GM21576 (cell line): Measurements from ENCODE around the gene FAM169A.
A peak's percentile ranks its signal among the peaks of the same experiment; 100 is the strongest.
"Not testable (repeated sequence)": the region's sequence is repeated elsewhere in the genome, so short reads cannot be mapped to it uniquely, and the experiment has no call there.

ENCODE experiments used
- ATAC-seq: cut with Tn5 transposase; IDR thresholded peaks from one replicate; pipeline ENCODE4 v1.9.1; 2021; ENCODE audit warnings: mild to moderate bottlenecking, moderate library complexity; ENCODE audit not compliant: unreplicated experiment

The FAM169A gene

DNA sequence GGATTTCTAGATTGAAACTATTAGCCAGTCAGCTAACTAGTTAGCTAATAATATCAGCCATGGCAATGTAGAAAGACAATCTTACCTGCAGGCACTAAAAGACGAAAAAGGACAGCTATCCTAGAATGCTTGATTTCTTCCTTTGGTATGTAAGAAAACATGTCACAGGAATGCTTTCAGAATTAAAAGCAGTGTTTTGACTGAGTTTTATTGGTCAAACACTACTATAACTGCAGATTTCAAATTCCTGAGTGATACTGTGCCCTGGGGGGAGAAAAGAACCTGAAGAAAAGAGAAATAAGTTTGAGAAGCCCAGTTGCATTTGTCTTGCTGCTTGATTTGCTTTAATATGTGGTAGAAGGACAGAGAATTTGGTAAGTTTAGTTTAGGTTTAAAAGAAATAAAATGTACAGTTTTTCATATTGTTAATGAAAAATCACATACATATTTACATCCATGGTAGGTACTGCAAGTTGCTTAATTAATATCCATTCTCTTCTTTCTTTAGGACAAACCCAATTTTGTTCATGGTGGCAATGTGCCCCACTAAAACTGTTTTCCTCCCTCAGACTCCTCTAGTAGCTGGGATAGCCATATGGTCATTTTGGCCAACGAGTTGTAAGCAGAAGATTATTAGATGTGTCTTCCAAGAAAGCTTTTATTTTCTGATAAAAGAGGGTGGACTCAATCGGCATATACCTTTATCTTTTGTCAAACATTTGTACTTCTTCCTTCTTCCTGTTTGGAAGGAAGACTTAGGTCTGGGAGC, 4.3 kb upstream of the FAM169A start:
- no peak for ATAC-seq

DNA sequence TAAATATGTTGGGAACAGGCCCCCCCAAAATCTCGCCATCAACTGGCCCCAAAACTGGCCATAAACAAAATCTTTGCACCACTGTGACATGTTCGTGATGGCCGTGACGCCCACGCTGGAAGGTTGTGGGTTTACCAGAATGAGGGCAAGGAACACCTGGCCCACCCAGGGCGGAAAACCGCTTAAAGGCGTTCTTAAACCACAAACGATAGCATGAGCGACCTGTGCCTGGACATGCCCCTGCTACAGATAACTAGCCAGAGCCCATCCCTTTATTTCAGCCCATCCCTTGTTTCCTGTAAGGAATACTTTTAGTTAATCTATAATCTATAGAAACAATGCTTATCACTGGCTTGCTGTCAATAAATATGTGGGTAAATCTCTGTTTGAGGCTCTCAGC, 3.2 kb upstream of the FAM169A start:
- not testable (repeated sequence) for ATAC-seq

DNA sequence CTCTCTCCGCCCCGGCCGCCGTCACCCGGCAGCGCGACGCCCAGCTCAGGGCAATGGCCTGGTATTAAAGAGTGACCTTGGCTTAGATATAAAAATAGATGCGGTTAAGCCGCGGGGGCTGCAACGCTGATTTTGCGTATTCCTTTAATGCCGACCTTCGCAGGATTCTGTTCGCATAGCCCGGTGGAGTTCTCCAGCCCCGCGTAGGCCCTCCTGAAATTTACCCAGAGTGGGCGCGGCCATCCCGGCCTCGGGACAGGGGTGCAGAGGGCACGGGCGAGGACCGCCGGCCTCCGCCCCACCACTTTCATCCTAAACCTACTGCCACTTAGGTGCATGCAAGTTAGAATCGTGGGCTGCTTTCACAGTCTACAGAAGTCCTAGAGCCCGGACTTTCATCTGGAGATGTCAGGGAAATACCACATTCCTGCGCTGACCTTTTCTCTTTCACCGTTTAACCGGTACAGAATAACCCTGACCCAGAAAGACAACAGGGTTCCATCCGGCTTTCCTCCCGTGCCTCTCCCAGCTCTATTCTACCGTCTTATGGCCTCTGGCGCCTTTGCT, 492 bp upstream of the FAM169A start:
- peak; percentile 25 for ATAC-seq

DNA sequence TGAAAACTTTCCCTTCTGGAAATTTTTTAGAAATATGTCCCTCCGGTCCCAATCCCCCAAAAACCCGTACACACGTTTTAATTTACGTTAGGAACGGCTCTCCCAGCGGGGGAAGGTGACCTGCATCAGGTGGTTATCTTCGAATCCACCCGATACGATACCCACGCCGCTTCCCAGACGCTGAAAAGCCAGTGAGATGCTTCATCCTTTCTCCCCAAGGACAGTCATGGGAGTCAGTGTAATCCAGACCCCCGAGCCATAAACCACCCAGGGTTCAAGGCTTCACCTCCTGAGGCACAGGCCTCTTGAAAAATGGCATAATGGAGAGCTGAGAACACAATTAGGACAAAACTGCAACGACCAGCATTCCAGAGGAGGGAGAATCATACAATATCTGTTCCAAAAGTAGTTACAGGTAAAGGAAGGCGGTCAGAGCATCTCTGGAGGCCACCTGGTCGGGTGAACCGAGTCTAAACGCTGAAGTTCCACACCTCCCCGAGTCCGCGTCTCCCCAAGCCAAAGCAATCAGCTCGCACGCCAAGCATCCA, 857 bp downstream of the FAM169A start:
- ATAC-seq = no peak

DNA sequence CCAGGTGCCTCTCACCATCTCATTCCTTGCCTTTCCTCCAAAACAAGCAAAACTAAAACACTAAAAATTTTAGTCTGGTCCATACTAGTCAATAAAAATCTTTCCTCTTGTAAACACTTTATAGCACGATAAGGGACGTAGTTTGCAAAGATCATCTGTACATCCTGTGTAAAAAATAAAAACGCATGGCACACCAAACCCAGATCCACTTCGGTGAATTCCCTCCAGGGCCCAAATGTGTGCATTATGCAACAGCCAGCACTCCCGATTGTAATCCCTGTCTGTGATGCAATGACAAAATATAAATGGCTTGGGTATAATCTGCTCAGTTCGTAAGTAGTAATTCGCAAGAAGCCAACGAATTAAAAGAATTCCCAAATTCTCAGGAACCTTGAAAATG, 1.4 kb downstream of the FAM169A start:
- ATAC-seq = no peak

DNA sequence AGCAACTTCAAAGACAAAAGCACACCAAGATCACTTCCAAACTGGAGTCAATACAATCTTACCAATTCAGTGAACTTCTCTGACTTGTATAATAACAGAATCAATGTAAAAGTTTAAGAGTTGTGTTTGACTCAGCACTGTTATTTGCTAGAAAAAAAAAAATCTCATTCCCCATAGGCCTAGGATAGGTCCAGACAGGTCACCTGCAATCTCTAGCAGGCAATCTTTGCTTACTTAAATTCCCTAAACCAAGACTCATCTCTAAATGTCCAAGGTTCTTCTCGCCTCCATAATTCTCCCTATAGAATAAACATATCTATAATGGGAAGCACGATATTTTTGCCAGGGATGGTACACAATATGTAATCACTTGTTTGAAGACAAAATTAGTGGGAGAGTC, 2.5 kb downstream of the FAM169A start:
- ATAC-seq = no peak

DNA sequence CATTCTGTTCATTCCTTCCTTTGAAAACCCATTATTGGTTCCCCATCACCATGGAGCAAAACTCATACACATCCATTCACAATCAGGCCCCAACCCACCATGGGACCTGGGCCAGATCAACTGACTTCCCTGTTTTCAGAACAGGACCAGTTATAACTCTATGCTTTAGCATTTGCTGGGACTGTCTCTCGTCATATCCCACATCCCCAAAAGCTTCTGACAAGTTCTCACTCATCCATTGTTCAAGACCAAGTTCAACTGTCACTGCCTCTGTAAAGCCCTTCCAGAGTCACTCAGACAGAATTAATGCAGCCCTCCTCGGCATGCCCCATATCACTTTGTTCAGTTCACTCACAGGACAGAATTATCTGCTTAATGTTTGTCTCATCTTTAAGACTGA, 4.0 kb downstream of the FAM169A start:
- ATAC-seq = no peak

DNA sequence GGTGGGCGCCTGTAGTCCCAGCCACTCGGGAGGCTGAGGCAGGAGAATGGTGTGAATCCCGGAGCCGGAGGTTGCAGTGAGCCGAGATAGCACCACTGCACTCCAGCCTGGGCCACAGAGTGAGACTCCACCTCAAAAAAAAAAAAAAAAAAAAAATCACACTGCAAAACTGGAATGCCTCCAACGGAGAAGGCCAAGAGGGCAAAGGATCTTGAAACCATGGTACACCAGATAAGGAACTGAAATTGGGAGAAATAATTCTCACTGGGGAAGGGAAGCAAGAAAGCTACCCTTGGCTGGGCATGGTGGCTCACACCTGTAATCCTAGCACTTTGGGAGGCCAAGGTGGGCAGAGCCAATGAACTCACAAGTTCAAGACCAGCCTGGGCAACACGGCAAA, 9.2 kb downstream of the FAM169A start:
- ATAC-seq = not testable (repeated sequence)

DNA sequence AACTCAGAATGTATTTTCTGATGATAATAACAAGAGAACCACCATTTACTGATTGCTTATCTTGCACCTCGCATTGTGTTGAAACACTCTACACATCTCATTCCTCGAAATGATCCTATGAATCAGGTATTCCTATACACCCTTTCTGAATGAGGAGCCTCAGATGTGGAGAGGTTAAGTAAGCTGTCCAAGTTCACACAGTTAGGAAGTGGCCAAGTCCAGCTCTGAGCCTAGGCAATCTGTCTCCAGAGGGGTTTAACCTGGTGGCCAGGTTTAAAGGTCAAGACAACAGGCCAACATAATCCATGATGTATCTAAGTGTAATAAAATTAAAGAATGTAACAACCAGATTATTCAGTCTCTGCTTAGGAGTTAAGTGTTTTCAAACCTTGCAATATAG, 12.9 kb downstream of the FAM169A start:
- ATAC-seq = no peak

DNA sequence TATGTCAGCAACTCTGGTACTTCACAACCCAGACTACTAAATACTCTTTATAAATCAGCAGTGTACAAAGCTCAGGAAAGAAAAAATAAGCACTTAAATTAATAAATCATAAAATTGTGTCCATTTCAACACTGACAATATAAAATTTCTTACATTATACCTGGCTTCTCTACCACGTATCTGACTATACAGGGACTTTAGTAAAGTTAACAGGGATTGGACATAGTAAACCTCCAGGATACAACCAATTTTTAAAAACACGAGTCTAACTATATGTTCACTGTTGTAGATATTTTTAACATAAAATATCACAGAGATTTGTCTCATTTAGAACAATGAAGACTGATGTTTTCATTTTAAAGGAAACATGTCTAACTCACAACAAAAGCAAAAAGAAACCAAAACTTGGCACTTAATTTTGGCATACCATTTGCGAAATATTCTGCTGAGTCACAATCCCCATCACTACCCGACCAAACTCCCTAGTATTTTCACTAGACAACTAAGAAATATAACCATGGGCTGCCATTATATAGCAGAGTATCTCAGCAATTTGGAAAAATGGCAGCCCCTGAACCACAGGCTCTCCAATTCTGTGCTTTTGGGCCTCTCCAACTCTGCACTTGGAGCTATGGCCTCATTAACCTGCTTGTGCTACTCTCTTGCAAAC, 14.4 kb downstream of the FAM169A start:
- ATAC-seq = no peak

DNA sequence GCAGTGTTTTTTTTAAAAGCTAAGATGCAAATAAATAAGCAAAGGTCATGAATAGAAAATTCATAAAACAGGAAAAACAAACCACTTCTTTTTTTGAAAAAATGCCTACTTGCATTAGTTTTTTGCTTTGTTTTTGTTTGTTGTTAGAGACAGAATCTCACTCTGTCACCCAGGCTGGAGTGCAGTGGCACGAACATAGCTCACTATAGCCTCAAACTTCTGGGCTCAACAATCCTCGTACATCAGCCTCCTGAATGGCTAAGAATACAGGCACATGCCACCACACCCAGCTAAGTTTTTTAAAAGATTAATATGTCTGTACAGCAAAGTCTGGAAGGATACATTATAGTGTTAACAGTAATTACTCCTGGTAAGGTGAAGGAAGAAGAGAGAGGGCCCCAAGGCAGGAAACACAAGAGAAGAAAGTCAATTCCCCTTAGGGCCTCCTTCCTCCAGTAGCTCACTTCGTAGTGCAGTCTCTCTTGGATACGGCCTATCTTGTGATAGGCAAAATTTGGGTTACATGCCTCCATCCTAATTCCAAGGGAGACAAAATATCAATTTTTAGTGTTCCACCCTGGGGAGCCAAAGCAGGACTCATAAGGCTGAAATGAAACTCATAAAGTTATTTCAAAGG, 15.3 kb downstream of the FAM169A start:
- no peak for ATAC-seq

DNA sequence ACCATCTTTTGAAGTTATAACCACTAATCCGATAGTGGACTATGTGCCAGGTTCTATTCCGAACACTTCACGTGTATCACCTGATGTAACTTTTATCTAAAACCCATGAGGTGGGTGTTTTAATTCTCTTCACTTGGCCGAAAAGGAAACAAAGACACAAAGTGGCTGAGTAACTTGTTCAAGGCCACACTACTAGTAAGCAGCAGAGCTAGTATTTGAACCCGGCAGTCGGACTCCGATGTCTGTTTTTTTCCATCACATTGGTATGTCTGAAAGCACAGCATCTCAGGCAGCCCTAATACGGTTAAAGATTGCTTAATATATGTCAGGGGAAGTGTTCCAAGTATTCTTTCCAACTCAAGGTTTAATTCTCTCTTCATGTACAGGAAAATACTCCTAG, 16.2 kb downstream of the FAM169A start:
- ATAC-seq = no peak

DNA sequence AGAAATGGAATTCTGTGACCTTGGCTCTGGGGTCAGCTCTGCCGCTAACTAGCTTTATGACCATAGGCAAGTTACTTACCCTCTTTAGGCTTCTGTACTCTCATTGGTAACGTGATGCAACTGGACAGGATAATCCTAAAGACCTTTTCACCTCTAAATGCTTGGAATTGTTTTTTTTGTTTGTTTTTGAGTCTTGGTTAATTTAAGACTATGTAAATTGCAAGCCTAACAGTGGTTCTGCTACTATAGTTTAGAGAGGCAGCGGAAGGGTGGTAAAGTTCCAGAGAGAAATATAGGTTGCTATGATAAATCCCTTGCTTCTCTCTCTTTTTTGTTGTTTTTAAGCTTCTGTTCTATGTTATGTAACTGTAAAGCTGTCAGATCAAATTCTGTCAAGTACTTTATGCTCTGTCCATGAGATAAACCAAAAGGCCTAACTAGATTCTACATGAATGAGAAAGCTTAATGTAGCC, 17.6 kb downstream of the FAM169A start:
- ATAC-seq = no peak

DNA sequence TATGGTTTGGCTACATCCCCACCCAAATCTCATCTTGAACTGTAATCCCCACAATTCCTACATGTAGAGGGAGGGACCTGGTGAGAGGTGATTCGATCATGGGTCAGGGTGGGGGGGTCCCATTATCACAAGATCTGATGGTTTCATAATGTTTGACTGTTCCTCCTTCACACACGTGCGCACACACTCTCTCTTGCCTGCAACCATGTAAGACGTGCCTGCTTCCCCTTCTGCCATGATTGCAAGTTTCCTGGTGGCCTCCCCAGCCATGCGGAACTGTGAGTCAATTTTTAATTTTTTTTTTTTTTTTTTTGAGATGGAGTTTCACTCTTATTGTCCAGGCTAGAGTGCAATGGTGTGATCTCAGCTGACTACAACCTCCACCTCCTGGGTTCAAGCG, 27.0 kb downstream of the FAM169A start:
- ATAC-seq = no peak

DNA sequence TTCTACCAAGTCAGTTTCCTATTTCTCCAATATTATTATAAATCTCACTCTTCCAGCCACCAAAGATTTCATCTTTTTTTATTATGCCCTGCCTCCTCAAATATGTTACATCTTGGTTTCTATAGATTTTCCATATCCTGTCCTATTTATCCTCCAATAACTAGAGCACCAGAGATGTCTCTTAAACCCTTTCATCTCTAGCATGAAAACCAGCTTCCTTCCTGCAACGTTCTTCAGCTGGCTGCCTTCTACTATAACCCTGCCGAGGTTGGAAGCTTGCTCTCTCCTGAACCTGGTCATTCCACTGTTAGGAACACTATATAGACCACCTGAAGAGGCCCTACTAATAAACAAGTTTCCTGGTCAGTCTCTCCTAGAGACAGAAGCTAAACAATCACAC, 27.9 kb downstream of the FAM169A start:
- no peak for ATAC-seq

DNA sequence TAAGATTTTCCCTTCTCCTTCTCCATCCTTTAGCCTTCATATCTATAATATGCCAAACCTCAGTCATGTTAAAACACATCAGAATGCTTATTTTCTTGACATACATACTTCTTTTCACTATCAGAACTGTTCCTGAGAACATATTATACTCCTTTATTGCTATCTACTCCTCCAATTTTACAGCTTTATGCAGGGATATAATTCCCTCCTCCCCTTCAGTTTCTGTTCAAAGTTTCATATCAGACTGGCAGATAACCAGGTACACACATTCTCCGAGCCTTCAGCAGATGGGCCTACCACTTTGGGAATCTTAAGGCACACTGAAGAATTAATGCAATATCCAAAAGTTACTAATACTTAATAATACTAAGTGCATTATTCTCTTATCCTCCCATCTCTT, 29.1 kb downstream of the FAM169A start:
- no peak for ATAC-seq

DNA sequence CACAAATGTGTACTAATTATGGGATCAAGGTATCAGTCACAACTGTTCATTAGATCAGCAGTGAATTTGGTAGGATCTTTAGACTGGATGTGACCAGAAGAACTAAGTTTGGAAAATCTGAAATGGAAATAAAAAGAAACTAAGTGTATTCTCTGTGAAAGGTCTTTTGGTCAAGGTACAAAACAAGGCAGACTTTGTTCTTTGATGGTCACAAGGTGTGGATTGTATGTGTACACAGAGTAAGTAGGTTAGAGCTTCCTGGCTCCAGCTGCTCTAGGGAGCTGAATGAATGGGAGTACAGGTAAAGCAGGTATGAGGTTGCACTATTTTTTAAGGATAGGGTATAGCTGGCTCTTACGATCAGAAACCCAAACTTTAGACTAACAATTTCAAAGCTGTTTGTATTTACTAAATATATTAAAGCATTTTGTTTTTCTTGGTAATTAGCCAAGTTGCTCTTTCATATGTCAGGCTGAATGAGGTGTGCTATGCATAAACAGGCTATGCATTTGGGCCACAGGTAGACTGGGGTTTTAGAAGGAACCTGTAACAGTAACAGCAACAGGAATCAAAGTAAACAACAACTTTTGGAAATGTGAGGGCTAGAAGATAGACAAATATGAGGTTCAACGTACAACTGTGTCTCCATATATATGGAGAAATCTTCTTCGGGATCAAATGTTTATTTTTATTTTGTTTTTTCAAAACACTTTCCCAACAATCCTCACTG, 32.5 kb downstream of the FAM169A start:
- ATAC-seq = no peak

DNA sequence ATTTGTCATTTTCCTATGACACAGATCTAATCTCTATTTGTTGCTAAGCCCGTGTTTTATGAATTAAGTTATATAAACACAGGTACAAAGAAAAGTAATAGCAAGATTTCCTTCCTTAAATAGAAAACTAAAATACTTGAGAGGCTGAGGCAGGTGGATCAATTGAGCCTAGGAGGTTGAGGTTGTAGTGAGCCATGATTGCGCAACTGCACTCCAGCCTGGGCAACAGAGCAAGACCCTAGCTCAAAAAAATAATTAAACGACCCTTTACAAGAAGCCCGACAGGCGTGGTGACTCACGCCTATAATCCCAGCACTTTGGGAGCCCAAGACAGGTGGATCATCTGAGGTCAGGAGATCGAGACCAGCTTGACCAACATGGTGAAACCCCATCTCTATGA, 36.8 kb downstream of the FAM169A start:
- ATAC-seq = no peak

DNA sequence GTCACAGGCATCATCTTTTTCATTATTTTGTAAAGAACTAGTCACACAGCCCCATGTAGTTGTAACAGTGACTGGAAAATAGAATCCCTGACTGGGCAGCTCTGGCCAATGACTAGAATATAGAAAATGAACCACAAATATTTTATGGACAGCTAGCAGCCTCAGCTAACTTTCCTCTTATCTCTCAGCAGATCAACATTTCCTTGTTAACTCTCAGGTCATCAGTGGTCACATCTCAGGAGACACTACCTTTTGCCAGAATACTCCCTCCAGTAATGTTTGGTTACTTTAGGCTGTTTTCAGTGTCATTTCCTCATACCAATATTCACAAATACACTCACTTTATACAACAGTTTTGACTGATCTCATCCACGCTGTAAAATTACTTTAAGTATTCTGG, 43.9 kb downstream of the FAM169A start:
- no peak for ATAC-seq

DNA sequence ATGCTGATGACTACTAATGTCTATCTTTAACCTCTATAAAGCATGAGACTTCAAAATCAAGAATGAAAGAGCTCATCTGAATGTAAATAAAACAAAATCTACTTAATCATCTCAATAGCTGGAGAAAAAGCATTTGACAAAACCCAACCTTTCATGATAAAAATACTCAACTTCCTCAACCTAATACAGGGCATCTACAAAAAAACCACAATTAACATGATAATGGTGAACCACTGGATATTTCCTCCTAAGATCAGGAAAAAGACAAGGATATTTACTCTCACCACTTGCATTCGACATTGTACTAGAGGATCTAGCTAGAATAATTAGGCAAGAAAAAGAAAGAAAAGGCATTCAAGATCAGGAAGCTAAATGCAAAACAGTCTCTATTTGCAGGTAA, 49.3 kb downstream of the FAM169A start:
- ATAC-seq = no peak

DNA sequence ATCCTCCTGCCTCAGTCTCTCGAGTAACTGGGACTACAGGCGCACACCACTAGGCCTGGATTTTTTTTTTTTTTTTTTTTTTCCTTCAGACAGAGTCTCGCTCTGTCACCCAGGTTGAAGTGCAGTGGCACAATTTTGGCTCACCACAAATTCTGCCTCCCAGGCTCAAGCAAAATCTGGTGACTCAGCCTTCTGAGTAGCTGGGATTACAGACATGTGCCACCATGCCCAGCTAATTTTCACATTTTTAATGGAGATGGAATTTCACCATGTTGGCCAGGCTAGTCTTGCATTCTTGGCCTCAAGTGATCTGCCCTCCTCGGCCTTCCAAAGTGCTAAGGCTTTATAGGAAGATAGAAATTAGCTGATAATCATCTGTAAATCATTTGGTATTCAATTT, 55.3 kb downstream of the FAM169A start:
- ATAC-seq = no peak
